WTC11 (cell line): ENCODE data around the gene SMYD3. TPM values are rescaled to one million over a fixed set of nuclear protein-coding genes. Genes with fewer than 3 reads are reported as not detected.

Source experiments
- ATAC-seq: fragments of 200-7000 bp; cut with Tn5 transposase; 2 replicates; pipeline ENCODE4 v1.10.0; 2021; ENCODE audit warnings: mild to moderate bottlenecking, moderate library complexity
- CTCF ChIA-PET: fragments of 300-600 bp; sonication (Branson Sonifier 250); formaldehyde crosslinking; loops from one replicate; lab custom pipeline; 2021; ENCODE audit warnings: antibody characterized with exemption; lab: Charles Lee
- POLR2A ChIA-PET: fragments of 350-600 bp; sonication (Branson Sonifier 250); formaldehyde crosslinking; loops from one replicate; lab custom pipeline; 2021; ENCODE audit warnings: antibody characterized with exemption; lab: Charles Lee
- DNase-seq: peaks from one replicate; pipeline ENCODE4 v3.0.0; 2021; ENCODE audit warnings: low spot score
- H3K27ac Mint-ChIP-seq: 2 replicates; pipeline ENCODE4 v1.8.0; 2021; ENCODE audit warnings: mixed read lengths
- H3K27me3 Mint-ChIP-seq: 2 replicates; pipeline ENCODE4 v1.8.0; 2021; ENCODE audit warnings: low read depth, mild to moderate bottlenecking, moderate library complexity, mixed read lengths
- H3K36me3 Mint-ChIP-seq: 2 replicates; pipeline ENCODE4 v1.8.0; 2021; ENCODE audit warnings: mixed read lengths
- H3K4me1 Mint-ChIP-seq: 2 replicates; pipeline ENCODE4 v1.8.0; 2022; ENCODE audit warnings: mixed read lengths
- H3K4me3 Mint-ChIP-seq: 2 replicates; pipeline ENCODE4 v1.8.0; 2021; ENCODE audit warnings: mild to moderate bottlenecking, moderate library complexity, mixed read lengths
- H3K9me3 Mint-ChIP-seq: 2 replicates; pipeline ENCODE4 v1.8.0; 2021; ENCODE audit warnings: mixed read lengths
- ATF1 ChIP-seq: sonication (generic); formaldehyde crosslinking; IDR thresholded peaks from 2 replicates; pipeline ENCODE4 v1.8.1; 2023; ENCODE audit warnings: mild to moderate bottlenecking, moderate library complexity, missing genetic modification reagents
- ATF6 ChIP-seq: sonication (generic); formaldehyde crosslinking; IDR thresholded peaks from 2 replicates; pipeline ENCODE4 v1.8.1; 2023; ENCODE audit warnings: mild to moderate bottlenecking, missing genetic modification reagents
- CDX4 ChIP-seq: fragments of 250-450 bp; sonication (Bioruptor Pico); IDR thresholded peaks from 2 replicates; pipeline ENCODE4 v1.9.0; 2021; ENCODE audit warnings: moderate library complexity, mild to moderate bottlenecking, inconsistent platforms, borderline replicate concordance
- CREM ChIP-seq: sonication (generic); formaldehyde crosslinking; IDR thresholded peaks from 2 replicates; pipeline ENCODE4 v1.8.1; 2022; ENCODE audit warnings: mild to moderate bottlenecking, missing genetic modification reagents, moderate library complexity
- E2F4 ChIP-seq: sonication (generic); formaldehyde crosslinking; IDR thresholded peaks from 2 replicates; pipeline ENCODE4 v1.8.1; 2022; ENCODE audit warnings: low read depth, mild to moderate bottlenecking, moderate library complexity, missing genetic modification reagents, borderline replicate concordance
- EMX1 ChIP-seq: fragments of 250-450 bp; sonication (Bioruptor Pico); IDR thresholded peaks from 2 replicates; pipeline ENCODE4 v1.8.0; 2021; ENCODE audit warnings: mild to moderate bottlenecking
- ETV6 ChIP-seq: sonication (generic); formaldehyde crosslinking; IDR thresholded peaks from 2 replicates; pipeline ENCODE4 v1.8.1; 2022; ENCODE audit warnings: mild to moderate bottlenecking, missing genetic modification reagents
- FOXJ3 ChIP-seq: sonication (generic); formaldehyde crosslinking; IDR thresholded peaks from 2 replicates; pipeline ENCODE4 v1.9.0; 2021; ENCODE audit warnings: missing genetic modification reagents, mild to moderate bottlenecking, borderline replicate concordance
- FOXP4 ChIP-seq: sonication (generic); formaldehyde crosslinking; IDR thresholded peaks from 2 replicates; pipeline ENCODE4 v1.8.0; 2022; ENCODE audit warnings: mild to moderate bottlenecking, missing genetic modification reagents
- GRHL2 ChIP-seq: fragments of 250-450 bp; sonication (Bioruptor Pico); IDR thresholded peaks from 2 replicates; pipeline ENCODE4 v1.8.0; 2022; ENCODE audit warnings: mild to moderate bottlenecking, moderate library complexity; ENCODE audit not compliant: insufficient replicate concordance, severe bottlenecking
- IRF2 ChIP-seq: sonication (generic); formaldehyde crosslinking; IDR thresholded peaks from 2 replicates; pipeline ENCODE4 v1.8.0; 2022; ENCODE audit warnings: low read depth, missing genetic modification reagents, borderline replicate concordance
- KAT7 ChIP-seq: sonication (generic); formaldehyde crosslinking; IDR thresholded peaks from 2 replicates; pipeline ENCODE4 v1.8.1; 2023; ENCODE audit warnings: missing genetic modification reagents, mild to moderate bottlenecking, borderline replicate concordance
- NFYB ChIP-seq: sonication (generic); formaldehyde crosslinking; conservative IDR thresholded peaks from 2 replicates; pipeline ENCODE4 v1.8.0; 2022; ENCODE audit warnings: low read depth, missing genetic modification reagents
- NR1H2 ChIP-seq: sonication (generic); formaldehyde crosslinking; IDR thresholded peaks from 2 replicates; pipeline ENCODE4 v1.9.0; 2021; ENCODE audit warnings: mild to moderate bottlenecking, moderate library complexity, missing genetic modification reagents
- PRDM15 ChIP-seq: sonication (generic); formaldehyde crosslinking; IDR thresholded peaks from 2 replicates; pipeline ENCODE4 v1.8.0; 2022; ENCODE audit warnings: missing genetic modification reagents
- PRRX2 ChIP-seq: fragments of 250-450 bp; sonication (Bioruptor Pico); IDR thresholded peaks from 2 replicates; pipeline ENCODE4 v1.8.0; 2021; ENCODE audit warnings: mild to moderate bottlenecking
- RELA ChIP-seq: sonication (generic); formaldehyde crosslinking; IDR thresholded peaks from 2 replicates; pipeline ENCODE4 v1.8.1; 2022; ENCODE audit warnings: missing genetic modification reagents, mild to moderate bottlenecking, borderline replicate concordance
- RORB ChIP-seq: fragments of 250-450 bp; sonication (Bioruptor Pico); IDR thresholded peaks from 2 replicates; pipeline ENCODE4 v1.9.0; 2021; ENCODE audit warnings: mild to moderate bottlenecking
- TCF7 ChIP-seq: sonication (generic); formaldehyde crosslinking; IDR thresholded peaks from 2 replicates; pipeline ENCODE4 v1.8.0; 2022; ENCODE audit warnings: mild to moderate bottlenecking, low read depth, missing genetic modification reagents, moderate library complexity
- ZNF121 ChIP-seq: sonication (generic); formaldehyde crosslinking; IDR thresholded peaks from 2 replicates; pipeline ENCODE4 v1.8.0; 2023; ENCODE audit warnings: missing genetic modification reagents
- ZNF219 ChIP-seq: sonication (generic); formaldehyde crosslinking; IDR thresholded peaks from 2 replicates; pipeline ENCODE4 v1.8.0; 2023; ENCODE audit warnings: missing genetic modification reagents, mild to moderate bottlenecking, borderline replicate concordance
- ZNF416 ChIP-seq: fragments of 250-450 bp; sonication (Bioruptor Pico); IDR thresholded peaks from 2 replicates; pipeline ENCODE4 v1.9.0; 2021; ENCODE audit warnings: mild to moderate bottlenecking, inconsistent platforms
- ZNF671 ChIP-seq: fragments of 250-450 bp; sonication (Bioruptor Pico); IDR thresholded peaks from 2 replicates; pipeline ENCODE4 v1.8.0; 2021; ENCODE audit warnings: mild to moderate bottlenecking
- ZSCAN18 ChIP-seq: fragments of 250-450 bp; sonication (Bioruptor Pico); IDR thresholded peaks from 2 replicates; pipeline ENCODE4 v2.1.2; 2022; ENCODE audit warnings: mild to moderate bottlenecking, moderate library complexity
- total RNA-seq: library from RNA; stranded (reverse); gene quantifications from 3 replicates; pipeline ENCODE4 v1.2.3, GENCODE V29; 2021

Gene SMYD3
- total RNA-seq, 1 experiment from 2014 or later = 21.4 TPM

- Mint-ChIP-seq H3K27me3 (peaks cover 3% of the 10 kb centered on the region; the same call in 1 of the 2 replicates), H3K27ac (no peak overlapping the region), H3K9me3 (peaks cover 44% of the 10 kb centered on the region), H3K4me3 (no peak overlapping the region), H3K36me3 (peaks cover 10% of the 10 kb centered on the region; the same call in 1 of the 2 replicates), H3K4me1 (no peaks in the 10 kb centered on the region)
- no peak for DNase-seq
- CTCF ChIA-PET = interaction anchor here (0.7 kb wide), 1 partner anchor 12 kb away, joined by 3 read pairs; no protein-coding TSS in a partner anchor
- TF ChIP-seq ZSCAN18 (no peak), CREM (CRISPR knock-in tag) (no peak), ATF6 (no peak), IRF2 (CRISPR knock-in tag) (no peak), PRRX2 (CRISPR knock-in tag) (no peak), KAT7 (CRISPR knock-in tag) (no peak), RELA (CRISPR knock-in tag) (no peak)
- POLR2A ChIA-PET = no interaction called here
- no peak for ATAC-seq
Observed at GRCh38 chr1:245893025-245893424, 614.1 kb downstream of the SMYD3 start.

GRCh38 chr1:245888809-245889208 is 618.3 kb downstream of the SMYD3 start:
- DNase-seq (peak; percentile 21), ATAC-seq (peak; percentile 90)
- Mint-ChIP-seq H3K4me3 (no peak overlapping the region), H3K36me3 (peaks cover 19% of the 10 kb centered on the region), H3K9me3 (peaks cover 42% of the 10 kb centered on the region), H3K4me1 (peaks cover 3% of the 10 kb centered on the region; the same call in 1 of the 2 replicates), H3K27ac (no peak overlapping the region), H3K27me3 (peaks cover 3% of the 10 kb centered on the region; the same call in 1 of the 2 replicates)
- TF ChIP-seq NR1H2 (CRISPR knock-in tag) (no peak), PRDM15 (CRISPR knock-in tag) (no peak), E2F4 (CRISPR knock-in tag) (no peak), ZNF219 (CRISPR knock-in tag) (no peak), ETV6 (CRISPR knock-in tag) (no peak), RELA (CRISPR knock-in tag) (no peak), CDX4 (CRISPR knock-in tag) (no peak), FOXJ3 (CRISPR knock-in tag) (no peak), FOXP4 (CRISPR knock-in tag) (no peak), ZNF416 (CRISPR knock-in tag) (no peak), ZNF121 (CRISPR knock-in tag) (no peak), NFYB (CRISPR knock-in tag) (no peak), ATF1 (CRISPR knock-in tag) (no peak), RORB (CRISPR knock-in tag) (no peak), TCF7 (no peak), ZNF671 (CRISPR knock-in tag) (no peak), GRHL2 (CRISPR knock-in tag) (no peak), EMX1 (CRISPR knock-in tag) (no peak), KAT7 (CRISPR knock-in tag) (no peak)
- ChIA-PET POLR2A (interaction anchor here (0.6 kb wide), 1 partner anchor 520 kb away, joined by 4 read pairs; no protein-coding TSS in a partner anchor), CTCF (interaction anchor here (0.6 to 1.9 kb wide), 65 partner anchors 8 to 795 kb away, joined by 3 to 29 read pairs (median 4); no protein-coding TSS in a partner anchor)
